ENCODE results near the gene PAN2. TPM values are rescaled to one million over a fixed set of nuclear protein-coding genes. Genes with fewer than 3 reads are reported as not detected.

Gene PAN2, protein sequence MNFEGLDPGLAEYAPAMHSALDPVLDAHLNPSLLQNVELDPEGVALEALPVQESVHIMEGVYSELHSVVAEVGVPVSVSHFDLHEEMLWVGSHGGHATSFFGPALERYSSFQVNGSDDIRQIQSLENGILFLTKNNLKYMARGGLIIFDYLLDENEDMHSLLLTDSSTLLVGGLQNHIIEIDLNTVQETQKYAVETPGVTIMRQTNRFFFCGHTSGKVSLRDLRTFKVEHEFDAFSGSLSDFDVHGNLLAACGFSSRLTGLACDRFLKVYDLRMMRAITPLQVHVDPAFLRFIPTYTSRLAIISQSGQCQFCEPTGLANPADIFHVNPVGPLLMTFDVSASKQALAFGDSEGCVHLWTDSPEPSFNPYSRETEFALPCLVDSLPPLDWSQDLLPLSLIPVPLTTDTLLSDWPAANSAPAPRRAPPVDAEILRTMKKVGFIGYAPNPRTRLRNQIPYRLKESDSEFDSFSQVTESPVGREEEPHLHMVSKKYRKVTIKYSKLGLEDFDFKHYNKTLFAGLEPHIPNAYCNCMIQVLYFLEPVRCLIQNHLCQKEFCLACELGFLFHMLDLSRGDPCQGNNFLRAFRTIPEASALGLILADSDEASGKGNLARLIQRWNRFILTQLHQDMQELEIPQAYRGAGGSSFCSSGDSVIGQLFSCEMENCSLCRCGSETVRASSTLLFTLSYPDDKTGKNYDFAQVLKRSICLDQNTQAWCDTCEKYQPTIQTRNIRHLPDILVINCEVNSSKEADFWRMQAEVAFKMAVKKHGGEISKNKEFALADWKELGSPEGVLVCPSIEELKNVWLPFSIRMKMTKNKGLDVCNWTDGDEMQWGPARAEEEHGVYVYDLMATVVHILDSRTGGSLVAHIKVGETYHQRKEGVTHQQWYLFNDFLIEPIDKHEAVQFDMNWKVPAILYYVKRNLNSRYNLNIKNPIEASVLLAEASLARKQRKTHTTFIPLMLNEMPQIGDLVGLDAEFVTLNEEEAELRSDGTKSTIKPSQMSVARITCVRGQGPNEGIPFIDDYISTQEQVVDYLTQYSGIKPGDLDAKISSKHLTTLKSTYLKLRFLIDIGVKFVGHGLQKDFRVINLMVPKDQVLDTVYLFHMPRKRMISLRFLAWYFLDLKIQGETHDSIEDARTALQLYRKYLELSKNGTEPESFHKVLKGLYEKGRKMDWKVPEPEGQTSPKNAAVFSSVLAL
- total RNA-seq: 17.8 and 24.4 TPM in 2 replicates

DNA sequence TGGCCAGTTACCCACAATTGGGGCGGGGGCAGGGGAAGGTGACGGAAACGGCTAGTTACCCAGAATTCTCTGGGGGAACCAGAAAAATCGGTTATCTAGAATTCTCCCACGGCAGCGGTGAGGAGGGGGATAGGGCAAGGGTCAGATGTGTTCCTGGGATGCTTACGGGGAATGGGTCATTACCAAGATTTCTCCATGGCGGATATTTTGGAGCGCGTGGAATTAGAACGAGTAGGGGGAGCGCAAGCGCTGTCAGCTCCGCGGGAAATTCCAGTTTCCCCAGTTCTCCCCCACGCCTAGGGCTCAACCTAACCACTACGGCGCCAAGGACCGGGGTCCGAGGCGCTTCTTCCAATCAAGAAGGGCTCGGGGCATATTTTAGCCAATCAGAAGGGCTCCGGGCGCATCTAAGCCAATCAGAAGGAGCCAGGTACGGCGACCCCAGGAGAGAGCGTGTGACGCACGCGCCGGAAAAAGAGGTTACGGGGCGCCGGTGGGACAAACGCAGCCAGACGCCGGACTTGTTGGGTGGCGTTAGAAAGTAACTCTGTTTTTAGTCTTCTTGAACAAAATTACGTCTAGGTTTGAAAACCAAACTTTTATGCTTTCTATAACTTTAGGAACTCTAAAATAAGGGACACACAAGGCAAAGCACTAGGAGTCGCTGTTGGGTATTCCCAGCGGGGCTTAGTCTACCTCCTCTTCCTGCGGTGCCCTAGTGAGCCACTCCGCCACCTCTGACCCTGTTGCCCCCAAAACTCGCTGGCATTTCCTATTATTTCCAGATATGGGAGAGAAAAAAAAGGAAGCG is at the start of gene PAN2:
PAN2 (minus strand) TSS at position 322 of the 811 bp plus-strand sequence. CDS start 906 bp downstream, outside the sequence.

DNA sequence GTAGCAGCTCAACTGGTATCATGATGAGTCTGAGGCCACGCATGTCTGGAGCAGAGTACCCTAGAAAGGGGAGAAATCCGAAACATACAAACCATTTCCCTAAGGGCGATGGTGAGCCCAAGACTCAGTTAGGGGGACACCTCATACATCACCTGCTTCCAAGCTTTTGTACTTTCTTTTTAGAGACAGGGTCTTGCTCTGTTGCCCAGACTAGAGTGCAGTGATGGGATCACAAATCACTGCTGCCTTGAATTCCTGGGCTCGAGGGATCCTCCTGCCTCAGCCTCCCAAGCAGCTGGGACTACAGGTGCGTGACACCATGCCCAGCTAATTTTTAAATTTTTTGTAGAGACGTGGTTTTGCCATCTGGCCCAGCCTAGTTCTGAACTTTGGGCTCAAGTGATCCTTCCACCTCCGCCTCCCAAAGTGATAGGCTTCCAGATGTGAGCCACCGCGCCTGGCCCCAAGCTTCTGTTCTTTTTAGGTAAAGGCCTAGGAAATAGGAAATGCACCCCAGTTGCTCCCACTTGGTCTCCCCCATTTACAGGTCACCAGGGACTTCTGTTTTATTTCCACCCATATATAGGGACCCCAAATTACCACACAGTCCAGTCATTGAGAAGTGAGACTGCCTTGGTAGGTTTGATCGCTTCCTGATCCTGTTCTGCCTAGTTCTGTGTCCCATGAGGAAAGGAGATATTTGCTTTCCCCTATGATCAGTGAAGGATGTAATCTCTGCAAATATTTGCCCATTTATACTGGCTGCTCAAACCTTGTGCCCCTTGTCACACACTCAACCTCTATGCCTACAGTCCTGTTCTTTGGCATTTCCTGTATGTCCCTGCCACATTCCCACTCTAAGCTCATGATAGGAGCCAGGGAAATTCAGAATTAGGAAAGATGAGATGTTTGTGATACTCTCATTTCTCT is 28.6 kb upstream of the PAN2 start, which contains the start of gene APOF:
APOF (minus strand) TSS at position 728 of the 930 bp plus-strand sequence; CDS start at position 616, 112 bp downstream.

DNA sequence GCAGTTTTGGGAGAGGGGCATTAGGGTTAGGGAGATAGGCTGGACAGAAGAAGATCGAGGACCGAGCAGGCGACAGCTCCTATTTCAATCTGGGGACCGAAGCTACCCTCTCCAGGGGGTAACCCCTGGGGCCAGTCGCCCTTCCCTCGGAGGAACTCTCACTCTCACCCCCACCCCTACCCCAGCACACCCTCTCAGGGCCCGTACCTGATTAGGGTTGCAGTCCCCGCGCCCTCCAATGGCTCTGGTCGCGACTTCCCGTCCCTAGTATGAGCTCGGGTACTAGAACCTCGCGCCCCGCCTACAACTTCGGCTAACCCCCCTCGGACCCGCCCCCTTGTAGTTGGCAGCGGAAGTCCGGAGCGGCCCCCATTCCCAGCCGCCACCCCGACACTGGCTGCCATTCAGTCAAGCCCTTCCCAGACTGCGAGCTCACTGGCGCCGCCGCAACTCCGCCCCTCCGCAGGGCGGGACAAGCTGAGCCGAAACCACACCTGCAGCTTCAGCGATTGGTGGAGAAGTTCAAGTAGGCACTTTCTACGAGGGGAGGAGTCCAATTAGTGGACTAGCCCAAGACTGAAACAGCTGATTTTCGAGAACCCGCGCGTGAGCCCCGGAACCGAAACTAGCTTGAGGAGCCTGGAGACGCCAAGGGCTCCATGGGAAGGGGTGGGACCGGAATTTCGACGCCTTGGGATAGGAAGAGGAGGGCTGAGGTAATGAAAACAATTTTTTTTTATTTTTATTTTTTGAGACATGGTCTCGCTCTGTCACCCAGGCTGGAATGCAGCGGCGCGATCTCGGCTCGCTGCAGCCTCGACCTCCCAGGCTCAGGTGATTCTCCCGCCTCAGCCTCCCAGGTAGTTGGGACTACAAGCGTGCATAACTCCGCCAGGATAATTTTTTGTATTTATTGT is 26.3 kb upstream of the PAN2 start, which contains the start of gene STAT2:
STAT2 (minus strand) TSS at position 257 of the 917 bp plus-strand sequence. CDS start 3,536 bp downstream, outside the sequence.

DNA sequence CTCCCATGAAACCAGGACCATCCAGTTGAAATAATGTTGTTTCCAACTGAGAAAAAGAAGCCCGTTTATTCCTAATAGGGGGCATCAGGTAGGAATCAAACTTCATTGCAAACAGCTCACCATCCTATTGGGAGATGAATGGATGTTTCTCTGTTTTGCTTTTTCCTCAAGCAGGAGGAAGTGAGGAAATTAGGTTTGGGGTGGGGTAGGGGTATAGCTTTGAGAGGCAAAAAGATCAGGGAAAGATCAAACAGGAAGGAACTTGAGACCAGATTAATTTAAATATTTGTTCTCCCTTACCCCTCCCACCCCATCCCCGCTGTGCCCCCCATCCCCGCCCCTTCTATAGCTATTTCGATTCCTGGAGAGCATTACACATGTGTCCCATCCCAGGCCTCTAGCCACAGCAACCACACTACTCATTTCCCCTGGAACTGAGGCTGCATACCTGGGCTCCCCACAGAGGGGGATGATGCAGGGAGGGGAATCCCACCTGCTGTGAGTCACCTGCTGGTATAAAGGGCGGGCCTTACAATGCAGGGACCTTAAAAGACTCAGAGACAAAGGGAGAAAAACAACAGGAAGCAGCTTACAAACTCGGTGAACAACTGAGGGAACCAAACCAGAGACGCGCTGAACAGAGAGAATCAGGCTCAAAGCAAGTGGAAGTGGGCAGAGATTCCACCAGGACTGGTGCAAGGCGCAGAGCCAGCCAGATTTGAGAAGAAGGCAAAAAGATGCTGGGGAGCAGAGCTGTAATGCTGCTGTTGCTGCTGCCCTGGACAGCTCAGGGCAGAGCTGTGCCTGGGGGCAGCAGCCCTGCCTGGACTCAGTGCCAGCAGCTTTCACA is 4.7 kb upstream of the PAN2 start, which contains the start of gene IL23A:
IL23A (plus strand) TSS at position 577 of the 850 bp plus-strand sequence; CDS start at position 738, 161 bp downstream.

DNA sequence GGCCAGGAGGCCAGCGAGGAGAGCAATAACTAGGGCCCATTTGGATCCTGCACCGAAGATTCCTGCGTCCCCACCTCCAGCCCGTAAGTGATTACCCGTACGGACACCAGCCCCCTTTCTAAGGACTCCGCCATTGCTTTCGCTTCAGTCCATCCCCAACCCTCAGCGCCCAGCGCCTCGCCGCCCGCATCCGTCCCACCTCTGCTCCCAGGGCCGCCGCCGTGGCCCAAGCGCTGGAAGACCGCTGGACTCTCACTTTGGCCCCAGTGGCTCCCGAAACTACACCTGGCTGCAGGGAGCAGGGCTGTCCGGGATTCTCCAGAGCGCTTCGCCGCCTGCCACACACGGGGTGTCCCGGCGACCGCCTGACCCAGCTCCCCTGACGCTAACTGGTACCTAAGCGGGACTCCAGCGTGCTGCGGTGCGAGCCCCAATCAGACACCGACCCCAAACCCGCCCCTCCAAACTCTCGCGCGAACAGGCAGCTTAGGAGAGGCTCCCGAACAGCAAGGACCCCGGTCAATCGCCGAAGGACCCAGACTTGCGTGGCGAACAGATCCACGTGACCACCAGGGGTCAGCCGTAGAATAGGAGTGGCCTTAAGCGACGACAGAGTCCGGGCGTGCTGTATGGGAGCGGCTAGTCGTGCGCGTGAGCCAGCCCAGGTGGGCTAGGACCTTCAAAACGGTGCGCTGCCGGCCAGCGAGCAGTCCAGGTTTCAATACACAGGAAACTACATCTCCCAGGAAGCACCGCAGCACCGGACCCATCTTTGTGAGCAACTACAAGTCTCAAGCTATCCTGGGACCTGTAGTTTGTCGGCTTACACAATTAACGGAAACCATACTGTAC is 18.0 kb downstream of the PAN2 start, which contains the start of gene CNPY2:
CNPY2 (minus strand) TSS at position 367 of the 852 bp plus-strand sequence. CDS start 771 bp downstream, outside the sequence.

DNA sequence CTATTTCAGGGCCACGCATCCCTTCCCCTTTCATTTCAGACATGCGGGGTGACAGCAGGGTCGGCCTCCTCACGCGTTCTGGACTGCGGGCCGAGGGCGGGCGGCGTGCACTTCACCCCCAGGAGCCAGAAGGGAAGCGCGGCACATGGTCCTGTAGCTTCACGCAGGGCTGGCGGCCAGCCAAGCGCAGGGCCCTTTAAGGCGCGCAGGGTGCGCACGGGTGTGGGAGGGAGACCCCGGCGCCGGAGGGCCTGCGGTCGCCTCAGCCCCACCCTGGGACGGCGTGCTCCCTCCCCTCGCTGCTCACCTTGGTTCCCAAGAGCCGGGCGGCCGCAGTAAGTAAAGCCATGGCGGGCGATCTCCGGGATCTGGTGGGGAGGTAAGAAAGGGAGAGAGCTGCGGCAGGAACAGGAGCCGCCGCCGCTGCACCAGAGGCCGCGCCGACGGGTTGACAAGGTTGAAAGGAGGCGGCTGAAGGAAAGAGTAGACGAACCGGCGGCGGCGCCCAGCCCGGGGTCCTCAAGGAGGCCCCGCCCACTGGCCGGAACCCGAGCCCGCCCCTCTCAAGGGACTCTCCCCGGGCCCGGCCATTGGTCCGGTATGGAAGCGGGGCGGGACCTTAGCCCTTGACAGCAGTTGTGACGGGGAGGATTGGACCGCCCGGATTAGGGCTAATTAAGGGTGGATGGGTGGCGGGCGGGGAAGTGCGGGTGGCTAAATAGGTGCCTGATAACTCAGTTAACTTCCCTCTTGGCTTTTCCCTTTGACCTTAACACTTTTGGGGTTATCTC is 33.8 kb downstream of the PAN2 start, which contains the start of gene CS:
CS (minus strand) TSS at position 478 of the 791 bp plus-strand sequence; CDS start at position 349, 129 bp downstream.

DNA sequence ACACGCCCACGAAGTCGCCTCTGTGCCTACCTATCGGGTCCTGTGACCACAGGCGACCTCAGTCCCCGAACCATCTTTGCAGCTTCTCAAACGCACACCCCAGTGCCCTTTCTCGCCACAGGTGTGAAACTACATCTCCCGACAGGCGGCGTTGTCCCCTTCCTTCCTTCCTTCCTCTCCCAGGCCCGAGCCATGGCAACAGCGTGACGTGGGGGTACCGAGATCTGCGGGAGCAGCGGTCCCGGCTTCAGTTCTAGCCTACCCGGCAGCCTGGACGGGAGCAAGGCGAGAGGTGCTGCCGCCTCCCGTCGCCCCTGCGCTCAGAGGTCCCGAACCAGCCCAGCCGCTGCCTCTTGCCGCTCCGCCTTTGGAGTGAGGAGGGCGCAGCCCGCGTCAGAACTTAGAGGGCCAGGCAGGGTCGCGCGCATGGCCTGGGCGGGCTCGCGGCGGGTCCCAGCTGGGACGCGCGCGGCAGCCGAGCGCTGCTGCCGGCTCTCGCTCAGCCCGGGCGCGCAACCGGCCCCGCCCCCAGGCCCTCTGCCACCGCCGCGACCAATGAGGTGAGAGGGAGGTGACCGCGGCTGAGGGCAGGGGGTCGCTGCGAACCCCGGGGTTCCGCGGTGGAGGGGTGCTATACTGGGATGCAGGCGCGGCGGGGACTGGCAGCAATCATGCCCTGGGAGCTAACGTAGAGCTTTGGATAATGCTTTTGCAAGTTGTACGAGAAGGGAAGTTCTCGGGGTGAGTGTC is 66.9 kb downstream of the PAN2 start, which contains the start of gene COQ10A:
COQ10A (plus strand) TSS at position 250 of the 750 bp plus-strand sequence; CDS start at position 427, 177 bp downstream.

Other genes with a start within 250 kb of the PAN2 start
- gene PA2G4, start 229.4 kb downstream of the PAN2 start, total RNA-seq: 86.5 and 93.8 TPM in 2 replicates
- gene RPL41, start 217.4 kb downstream of the PAN2 start, total RNA-seq: 4,326 and 4,609 TPM in 2 replicates
- gene ZC3H10, start 215.7 kb downstream of the PAN2 start, total RNA-seq: 5.7 and 6.6 TPM in 2 replicates
- 163 and 185 TPM in 2 replicates for gene ESYT1, start 205.7 kb downstream of the PAN2 start, total RNA-seq
- gene MYL6B, start 181.4 kb downstream of the PAN2 start, total RNA-seq: 94.5 and 122 TPM in 2 replicates
- 2,455 and 2,914 TPM in 2 replicates for gene MYL6, start 175.6 kb downstream of the PAN2 start, total RNA-seq
- 40.0 and 47.7 TPM in 2 replicates for gene SMARCC2, start 144.5 kb downstream of the PAN2 start, total RNA-seq
- gene RNF41, start 112.1 kb downstream of the PAN2 start, total RNA-seq: 165 and 169 TPM in 2 replicates
- gene NABP2, start 109.7 kb downstream of the PAN2 start, total RNA-seq: 21.9 and 22.6 TPM in 2 replicates
- under 0.01 TPM in 2 replicates for gene SLC39A5, start 103.9 kb downstream of the PAN2 start, total RNA-seq
- gene ANKRD52, start 75.6 kb downstream of the PAN2 start, total RNA-seq: 9.7 and 12.2 TPM in 2 replicates
- 6.4 and 8.0 TPM in 2 replicates for gene COQ10A, start 67.1 kb downstream of the PAN2 start, total RNA-seq
- gene CS, start 33.7 kb downstream of the PAN2 start, total RNA-seq: 52.1 and 61.7 TPM in 2 replicates
- 85.5 and 104 TPM in 2 replicates for gene CNPY2, start 18.0 kb downstream of the PAN2 start, total RNA-seq
- not detected in 2 replicates for gene IL23A, start 4.9 kb upstream of the PAN2 start, total RNA-seq
- 289 and 326 TPM in 2 replicates for gene STAT2, start 26.1 kb upstream of the PAN2 start, total RNA-seq
- not detected in 2 replicates for gene APOF, start 28.9 kb upstream of the PAN2 start, total RNA-seq
- gene TIMELESS, start 115.4 kb upstream of the PAN2 start, total RNA-seq: 2.1 and 3.6 TPM in 2 replicates
- not detected in 2 replicates for gene MIP, start 120.7 kb upstream of the PAN2 start, total RNA-seq
- 1.00 and 1.2 TPM in 2 replicates for gene SPRYD4, start 134.6 kb upstream of the PAN2 start, total RNA-seq
- gene GLS2, start 154.2 kb upstream of the PAN2 start, total RNA-seq: 0.09 TPM in 1 of 2 replicates, not detected in the other
- 10.2 and 10.5 TPM in 2 replicates for gene RBMS2, start 187.8 kb upstream of the PAN2 start, total RNA-seq